HG02571 (cell line): ENCODE data around the gene FRZB.
"Not testable (repeated sequence)": the region's sequence is repeated elsewhere in the genome, so short reads cannot be mapped to it uniquely, and the experiment has no call there.

ENCODE experiments used
- ATAC-seq: cut with Tn5 transposase; IDR thresholded peaks from one replicate; pipeline ENCODE4 v1.9.1; 2021; ENCODE audit warnings: mild to moderate bottlenecking, moderate library complexity; ENCODE audit not compliant: unreplicated experiment

FRZB gene, protein sequence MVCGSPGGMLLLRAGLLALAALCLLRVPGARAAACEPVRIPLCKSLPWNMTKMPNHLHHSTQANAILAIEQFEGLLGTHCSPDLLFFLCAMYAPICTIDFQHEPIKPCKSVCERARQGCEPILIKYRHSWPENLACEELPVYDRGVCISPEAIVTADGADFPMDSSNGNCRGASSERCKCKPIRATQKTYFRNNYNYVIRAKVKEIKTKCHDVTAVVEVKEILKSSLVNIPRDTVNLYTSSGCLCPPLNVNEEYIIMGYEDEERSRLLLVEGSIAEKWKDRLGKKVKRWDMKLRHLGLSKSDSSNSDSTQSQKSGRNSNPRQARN

DNA sequence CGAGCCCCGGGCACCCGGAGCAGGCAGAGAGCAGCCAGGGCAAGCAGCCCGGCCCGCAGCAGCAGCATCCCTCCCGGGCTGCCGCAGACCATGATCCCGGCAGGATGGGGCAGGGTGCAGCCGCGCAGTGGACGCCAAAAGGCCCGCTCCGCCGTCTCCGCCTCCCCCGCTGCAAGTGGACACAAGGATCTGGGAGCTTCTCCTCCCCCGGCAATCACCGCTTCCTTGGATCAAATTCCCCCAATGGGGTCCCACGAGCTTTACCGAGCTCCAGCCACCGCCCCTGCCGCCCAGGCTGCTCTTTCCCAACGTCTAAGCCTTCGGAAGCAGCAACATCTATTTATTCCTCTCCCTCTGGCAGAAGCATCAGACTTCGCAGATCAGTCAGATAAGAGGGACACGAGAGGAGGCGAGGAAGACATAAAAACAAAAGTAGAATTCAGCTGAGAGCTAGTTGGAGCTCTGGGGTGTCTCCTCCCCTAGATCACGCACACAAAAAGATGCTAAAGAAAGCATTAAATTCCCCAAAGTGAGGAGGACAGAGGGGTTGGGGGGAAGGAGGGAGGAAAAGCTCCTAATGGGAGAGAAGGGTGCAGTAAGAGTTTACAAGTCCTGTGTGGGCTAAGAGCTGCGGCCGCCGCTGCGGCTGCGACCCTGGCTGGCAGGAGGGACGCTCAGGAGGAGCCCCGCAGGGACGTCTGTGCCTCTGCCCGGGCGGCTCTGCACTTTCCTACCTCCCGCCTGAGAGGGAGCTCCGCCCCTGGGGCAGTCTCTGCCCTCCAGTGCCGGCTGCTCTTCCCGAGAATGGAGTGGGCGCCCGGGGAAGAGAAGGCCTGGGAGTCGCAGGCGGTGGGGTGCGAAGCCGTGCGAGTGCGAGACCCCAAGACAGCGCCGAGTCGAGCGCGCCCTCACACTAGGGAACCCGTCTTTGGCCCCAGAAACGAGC is at the start of gene FRZB:
Gene FRZB (minus strand): TSS at position 177 of the 946 bp plus-strand sequence. CDS start 85 bp downstream, at position 92.
- ATAC-seq: no peak

DNA sequence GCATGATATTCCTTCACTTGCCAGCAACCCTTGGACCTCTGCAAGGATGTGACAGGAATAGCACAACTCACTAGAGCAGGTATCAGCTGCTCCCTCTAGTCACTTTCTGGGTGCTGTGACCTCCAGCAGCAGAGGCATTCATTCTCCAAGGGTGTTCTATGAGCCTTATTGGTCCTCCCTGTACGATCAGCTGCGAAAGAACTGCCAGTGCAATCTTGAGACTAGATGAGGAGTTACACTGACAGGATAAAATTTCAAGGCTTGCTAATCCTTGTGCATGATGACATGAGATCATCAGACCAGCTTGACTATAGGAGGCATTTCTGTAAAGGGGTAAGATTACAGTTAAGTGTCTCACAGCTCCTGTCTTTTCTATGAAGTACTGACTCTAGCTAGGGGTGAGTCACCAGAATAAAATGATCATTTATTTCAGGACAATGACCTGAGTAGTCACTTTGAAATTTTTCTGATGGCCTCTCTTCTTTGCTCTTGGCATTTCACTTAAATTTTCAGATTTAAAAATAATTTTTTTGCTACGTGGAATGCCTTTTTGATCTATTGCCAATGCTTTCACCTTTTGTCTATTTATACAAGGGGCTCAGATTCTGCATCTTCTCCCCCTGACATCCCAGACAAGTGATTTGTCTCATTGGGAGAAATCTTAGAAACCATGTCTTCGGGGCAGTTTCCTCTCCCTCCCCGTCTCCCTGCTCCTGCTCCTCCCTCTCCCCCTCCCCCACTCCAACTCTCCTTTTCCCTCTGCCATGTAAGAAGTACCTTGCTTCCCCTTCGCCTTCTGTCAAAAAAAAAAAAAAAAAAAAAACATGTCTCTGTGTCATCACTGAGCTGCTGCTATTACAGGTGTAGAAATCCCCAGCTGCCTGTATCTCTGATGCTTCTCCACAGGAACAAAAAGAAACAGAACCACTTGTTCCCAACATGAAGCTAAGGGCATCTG is 49.2 kb upstream of the FRZB start:
- ATAC-seq: no peak

GRCh38 chr2:182914852-182915251 is 48.4 kb upstream of the FRZB start:
- ATAC-seq: no peak

GRCh38 chr2:182913064-182913463 is 46.6 kb upstream of the FRZB start:
- ATAC-seq: no peak

- no peak for ATAC-seq
Measured at GRCh38 chr2:182912518-182912915, 46.1 kb upstream of the FRZB start.

- ATAC-seq: no peak
Measured at GRCh38 chr2:182911813-182912517, 45.5 kb upstream of the FRZB start.

DNA sequence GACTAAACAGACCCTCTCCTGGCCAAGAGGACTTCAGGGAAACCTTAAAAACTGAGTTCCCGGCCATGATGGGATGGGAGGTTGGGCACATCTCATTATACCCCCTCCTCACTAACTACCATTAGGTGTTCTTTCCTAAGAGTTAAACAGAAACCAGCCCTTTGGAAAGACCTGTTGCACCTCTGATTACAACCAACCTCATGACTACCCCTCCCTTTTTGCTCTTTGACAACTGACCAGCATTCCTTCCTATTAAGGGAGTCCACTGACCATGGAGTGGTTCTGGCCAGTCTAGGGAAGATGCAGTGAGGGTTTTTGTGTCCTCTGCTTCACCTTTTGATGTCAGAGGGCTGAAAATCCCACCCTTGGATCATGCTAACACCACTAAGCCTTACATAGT is 44.5 kb upstream of the FRZB start:
- ATAC-seq: no peak

- no peak for ATAC-seq
Measured at GRCh38 chr2:182907081-182907830, 40.8 kb upstream of the FRZB start.

GRCh38 chr2:182906454-182906853 is 40.0 kb upstream of the FRZB start:
- ATAC-seq: no peak

DNA sequence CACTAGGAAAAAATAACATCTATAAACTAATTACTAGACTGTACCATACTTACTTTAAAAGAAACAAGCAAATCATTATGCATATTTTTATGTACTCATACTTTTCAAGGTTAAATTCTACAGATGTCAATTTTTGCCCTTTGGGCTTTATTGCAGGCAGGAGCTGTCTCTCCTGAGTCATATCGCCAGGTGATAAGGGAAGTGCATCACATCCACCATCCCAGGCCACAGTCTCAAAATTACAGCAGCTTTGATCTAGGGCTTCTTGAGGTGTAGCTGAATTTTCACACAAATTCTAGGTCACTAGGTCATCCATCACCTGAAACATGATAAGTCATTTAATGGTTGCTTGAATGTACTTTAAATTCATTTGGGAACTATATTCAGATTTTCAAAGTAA is 38.4 kb upstream of the FRZB start:
- ATAC-seq: no peak

GRCh38 chr2:182903566-182903965 is 37.1 kb upstream of the FRZB start:
- no peak for ATAC-seq

GRCh38 chr2:182901748-182902147 is 35.3 kb upstream of the FRZB start:
- no peak for ATAC-seq

- ATAC-seq: no peak
Measured at GRCh38 chr2:182898718-182899117, 32.3 kb upstream of the FRZB start.

- ATAC-seq: no peak
Measured at GRCh38 chr2:182897137-182897536, 30.7 kb upstream of the FRZB start.

DNA sequence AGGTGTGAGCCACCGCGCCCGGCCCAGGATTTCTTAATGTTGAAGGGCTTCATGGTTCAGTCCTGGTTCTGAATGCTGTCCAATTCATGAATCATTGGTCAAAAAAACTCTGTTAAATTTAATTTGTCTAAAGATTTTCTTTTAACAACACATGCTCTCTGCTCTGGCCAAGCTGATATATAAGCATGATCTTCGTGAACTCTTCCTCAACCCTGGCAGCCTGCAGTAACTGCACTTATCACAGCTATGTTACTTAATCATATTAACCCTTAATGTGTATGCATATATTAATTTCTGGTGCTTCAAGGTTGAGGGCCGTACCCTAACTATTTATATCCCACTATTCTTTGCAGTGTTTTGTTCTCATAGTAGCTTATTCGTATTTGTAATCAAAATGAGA is 29.4 kb upstream of the FRZB start:
- no peak for ATAC-seq

DNA sequence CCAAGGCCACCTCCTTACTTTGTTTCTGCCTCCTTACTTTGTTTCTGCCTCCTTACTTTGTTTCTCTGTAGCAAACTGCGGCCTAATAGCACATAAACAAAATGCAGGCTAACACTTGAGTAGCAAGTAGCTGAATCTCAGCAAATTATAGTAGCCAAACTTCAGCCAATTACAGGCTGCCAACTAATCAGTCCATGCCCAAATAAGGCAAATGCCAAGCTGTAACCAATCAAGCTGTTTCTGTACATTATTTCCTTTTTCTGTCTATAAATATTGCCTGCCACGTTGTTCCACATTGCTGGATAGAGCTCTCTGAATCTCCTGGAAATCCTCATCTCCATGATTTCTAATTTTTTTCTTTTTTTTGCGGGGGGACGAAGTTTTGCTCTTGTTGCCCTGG is 28.7 kb upstream of the FRZB start:
- ATAC-seq: no peak

GRCh38 chr2:182894174-182894573 is 27.7 kb upstream of the FRZB start:
- no peak for ATAC-seq

GRCh38 chr2:182893666-182894065 is 27.2 kb upstream of the FRZB start:
- no peak for ATAC-seq

- not testable (repeated sequence) for ATAC-seq
Measured at GRCh38 chr2:182893035-182893434, 26.6 kb upstream of the FRZB start.

DNA sequence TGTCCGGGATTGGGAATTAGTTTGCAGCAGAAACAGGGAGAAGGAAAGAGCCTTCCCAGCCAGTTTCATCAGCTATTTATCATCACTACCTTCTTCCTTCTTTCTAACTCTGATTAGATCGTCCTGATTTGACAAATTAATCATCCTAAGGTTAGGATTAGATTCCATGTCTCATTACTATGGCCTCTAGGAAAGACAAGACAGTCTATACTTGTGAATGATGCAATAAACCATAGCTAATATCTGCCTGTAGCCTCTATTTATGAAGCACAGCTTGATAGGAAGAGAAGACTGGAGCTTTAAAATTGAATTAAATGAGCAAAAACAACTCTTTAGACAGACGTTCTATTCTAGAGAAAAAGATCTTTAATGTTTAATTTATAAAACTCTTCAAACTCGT is 25.2 kb upstream of the FRZB start:
- ATAC-seq: no peak
